ENCODE results near the gene DNAJA1.
"Not testable (repeated sequence)": the region's sequence is repeated elsewhere in the genome, so short reads cannot be mapped to it uniquely, and the experiment has no call there.

Gene DNAJA1

DNA sequence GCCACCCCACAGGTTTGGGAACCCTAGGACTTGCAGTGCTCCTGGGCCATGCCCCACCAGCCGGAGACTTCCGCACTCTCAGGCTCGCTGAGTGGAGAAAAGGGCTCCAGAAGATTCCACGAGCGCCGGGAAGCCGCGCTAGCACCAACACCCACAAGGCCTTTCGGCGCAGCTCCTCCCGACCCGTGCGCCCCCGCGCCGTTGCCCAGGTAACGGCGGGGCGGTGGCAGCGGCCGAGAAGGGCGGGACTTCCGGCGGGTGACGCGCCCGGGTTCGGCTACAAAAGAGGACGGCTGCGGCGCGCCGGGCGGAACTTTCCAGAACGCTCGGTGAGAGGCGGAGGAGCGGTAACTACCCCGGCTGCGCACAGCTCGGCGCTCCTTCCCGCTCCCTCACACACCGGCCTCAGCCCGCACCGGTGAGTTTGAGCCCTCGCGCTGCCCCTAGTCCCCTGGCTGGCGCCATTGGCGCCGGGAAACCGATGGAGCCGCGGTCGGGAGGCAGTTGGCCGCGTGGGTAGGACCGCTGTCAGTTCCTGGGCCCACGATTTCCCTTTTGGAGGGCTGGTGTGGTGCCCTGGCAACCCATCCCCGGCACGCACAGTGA, at the start of gene DNAJA1:
Gene DNAJA1 (plus strand): TSS at position 308 of the 606 bp plus-strand sequence. CDS start 1,212 bp downstream, outside the sequence.
- DNase-seq = peak; percentile 93

DNA sequence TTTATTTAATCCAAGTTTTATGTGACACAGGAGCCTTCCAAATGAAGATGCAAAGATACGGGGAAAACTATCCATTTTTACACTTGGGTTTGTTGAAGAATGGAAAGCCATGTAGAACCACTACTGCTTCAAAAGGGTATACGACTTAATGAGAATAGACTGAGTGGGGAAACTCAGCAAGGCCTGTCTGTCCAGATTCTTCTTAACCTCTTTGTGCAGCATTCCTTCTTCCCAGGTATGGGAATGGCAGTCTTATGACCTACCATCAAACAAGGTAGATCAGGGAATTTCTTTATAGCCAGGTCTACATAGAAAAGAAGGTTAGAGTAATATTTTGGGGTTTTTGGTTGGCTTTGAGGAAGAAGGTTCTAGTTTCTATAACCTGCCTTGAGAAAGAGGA, 47.0 kb upstream of the DNAJA1 start:
- no peak for DNase-seq

GRCh38 chr9:32986971-32987370, 38.1 kb upstream of the DNAJA1 start:
- DNase-seq = no peak

- DNase-seq = no peak
Measured at GRCh38 chr9:32989660-32990059, 35.4 kb upstream of the DNAJA1 start.

DNA sequence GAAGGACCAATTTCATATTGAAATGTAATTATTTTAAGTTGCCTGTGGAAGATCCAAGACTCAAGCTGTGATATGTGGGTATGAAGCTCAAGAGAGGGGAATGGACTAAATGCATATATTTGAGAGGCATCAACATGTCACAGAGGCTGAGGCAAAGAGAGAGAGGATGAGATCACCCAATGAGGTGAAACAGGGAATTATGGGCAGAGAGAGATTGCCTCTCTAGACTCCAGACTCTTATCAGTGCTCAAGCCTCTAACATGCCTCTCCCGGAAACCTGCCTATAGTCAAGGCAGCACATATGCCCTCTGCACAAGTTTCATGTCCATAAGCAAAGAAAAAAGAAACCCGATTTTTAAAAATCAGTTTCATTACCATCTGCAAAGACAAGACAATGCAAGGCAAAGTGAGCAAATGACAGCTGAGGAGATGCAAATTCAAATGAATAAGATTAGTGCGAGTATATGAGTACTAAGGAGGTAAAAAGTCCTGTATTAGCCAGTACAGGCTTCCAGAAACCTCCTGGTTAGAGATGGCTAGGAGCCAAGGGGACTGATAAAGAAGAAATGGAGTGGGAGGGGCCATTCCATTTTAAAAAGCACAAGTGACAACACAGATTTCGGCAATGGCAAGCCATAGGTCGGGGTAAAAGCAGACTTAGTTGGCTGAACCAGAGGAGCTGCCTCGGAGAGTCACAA, 33.0 kb upstream of the DNAJA1 start:
- no peak for DNase-seq

DNA sequence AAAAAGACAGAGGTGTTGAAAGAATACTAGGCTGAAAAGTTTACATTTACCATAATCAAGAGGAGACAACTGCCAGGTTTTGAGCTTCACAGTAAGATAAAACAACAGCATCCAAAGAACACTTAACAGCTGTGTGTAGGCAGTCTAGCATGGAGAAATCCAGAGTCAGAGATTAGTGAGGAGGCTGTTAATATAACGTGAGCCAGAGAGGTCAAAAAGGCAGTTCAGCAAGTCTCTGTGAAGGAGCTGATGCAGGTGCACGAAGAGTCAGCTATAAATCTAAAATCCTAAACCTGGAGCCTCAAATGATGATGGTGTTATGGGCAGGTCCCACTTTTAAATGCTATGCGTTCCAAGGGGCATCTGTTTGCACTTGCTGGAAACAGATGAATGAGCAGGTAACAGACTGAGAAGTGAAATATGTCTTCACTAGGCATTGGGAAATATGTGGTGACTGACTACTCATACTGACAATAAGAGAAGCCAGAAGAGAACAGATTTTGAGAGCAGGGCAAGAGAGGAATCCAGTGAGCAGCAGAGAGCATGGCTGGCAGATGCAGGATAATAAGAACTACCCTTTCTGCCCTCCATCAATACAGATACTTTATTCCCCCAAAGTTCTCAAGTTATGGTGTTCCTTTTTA, 32.4 kb upstream of the DNAJA1 start:
- no peak for DNase-seq

DNA sequence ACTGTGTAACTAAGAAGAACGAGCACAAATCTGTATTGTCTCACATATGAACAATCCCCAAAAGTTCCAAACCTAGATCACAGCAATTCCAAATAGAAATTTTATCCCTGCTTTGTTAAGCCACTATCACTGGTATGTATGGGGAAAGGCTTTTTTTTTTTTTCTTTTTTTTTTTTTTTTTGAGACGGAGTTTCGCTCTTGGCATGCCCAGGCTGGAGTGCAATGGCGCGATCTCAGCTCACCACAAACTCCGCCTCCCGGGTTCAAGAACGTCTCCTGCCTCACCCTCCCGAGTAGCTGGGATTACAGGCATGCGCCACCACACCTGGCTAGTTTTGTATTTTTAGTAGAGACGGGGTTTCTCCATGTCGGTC, 24.4 kb upstream of the DNAJA1 start:
- DNase-seq = not testable (repeated sequence)

- not testable (repeated sequence) for DNase-seq
Measured at GRCh38 chr9:33005335-33005734, 19.7 kb upstream of the DNAJA1 start.

DNA sequence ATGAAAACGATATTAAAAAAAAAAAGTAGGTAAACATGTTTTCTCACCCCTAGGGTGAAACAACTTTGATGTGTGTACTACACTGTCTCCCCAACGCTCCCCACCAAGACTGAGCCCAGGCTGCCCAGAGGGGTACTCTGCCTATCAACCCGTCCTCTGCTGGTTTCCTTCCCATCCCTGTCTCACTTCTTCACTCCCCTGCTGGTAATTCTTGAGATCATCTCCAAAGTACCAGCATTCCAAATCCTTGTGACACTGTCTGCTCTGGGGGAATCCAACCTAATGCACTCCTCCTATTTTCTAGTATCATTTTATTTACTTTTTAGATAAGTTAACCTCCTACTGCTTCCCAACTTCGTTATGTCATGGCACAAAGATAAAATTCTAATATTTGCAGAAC, 17.3 kb upstream of the DNAJA1 start:
- no peak for DNase-seq

- DNase-seq = no peak
Measured at GRCh38 chr9:33011831-33012230, 13.2 kb upstream of the DNAJA1 start.

GRCh38 chr9:33012328-33013069, 12.6 kb upstream of the DNAJA1 start:
- no peak for DNase-seq

- no peak for DNase-seq
Measured at GRCh38 chr9:33013962-33014664, 11.0 kb upstream of the DNAJA1 start.

- DNase-seq = no peak
Measured at GRCh38 chr9:33014665-33015014, 10.4 kb upstream of the DNAJA1 start.

DNA sequence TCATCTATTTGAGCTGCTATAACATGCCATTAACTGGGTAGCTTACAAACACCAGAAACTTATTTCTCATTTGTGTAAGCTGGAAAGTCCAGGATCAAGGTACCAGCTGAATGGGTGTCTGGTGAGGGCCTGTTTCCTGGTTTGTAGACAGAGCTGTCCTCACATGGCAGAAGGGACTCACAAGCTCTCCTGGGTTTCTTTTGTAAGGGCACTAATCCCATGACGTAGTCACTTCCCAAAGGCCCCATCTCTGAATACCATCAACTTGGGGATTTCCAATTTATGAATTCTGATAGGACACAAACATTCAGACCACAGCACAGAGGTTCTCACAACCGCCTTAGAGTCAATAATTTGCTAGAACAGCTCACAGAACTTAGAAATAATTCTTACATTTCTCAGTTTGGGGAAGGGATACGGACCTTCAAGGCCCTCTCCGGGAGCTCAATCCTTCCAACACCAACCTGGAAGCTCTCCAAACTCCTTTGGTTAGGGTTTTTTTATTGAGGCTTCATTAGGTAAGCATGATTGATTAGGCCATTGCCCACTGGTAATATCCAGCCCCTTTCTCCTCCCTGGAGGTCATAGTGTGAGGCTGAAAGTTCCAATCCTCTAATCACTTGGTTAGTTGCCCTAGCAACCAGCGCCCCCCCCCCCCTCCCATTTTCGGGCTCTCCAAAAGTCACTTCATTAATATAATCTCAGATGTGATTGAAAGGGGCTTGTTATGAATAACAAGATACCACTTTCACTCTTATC, 7.6 kb upstream of the DNAJA1 start:
- no peak for DNase-seq

DNA sequence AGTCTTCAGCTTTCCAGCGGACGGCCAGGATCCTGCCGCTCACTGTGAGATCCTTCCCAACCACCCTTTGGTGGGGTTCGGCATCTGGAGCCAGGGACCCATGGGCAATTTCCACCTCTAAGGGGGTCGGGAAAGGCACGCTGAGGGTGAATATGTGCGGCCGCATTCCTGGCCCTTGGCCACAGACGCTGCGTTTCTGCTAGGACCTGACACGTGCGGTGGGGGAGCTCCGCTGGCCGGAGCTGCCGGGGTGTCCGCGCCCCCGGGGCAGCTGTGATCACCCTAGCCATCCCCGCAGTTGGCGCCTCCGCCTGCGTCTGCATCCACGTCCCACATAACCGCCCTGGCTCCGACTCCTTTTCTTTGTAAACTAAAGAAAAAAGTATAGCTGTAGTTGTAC, 5.3 kb upstream of the DNAJA1 start:
- DNase-seq = no peak

- no peak for DNase-seq
Measured at GRCh38 chr9:33022303-33022702, 2.8 kb upstream of the DNAJA1 start.

DNA sequence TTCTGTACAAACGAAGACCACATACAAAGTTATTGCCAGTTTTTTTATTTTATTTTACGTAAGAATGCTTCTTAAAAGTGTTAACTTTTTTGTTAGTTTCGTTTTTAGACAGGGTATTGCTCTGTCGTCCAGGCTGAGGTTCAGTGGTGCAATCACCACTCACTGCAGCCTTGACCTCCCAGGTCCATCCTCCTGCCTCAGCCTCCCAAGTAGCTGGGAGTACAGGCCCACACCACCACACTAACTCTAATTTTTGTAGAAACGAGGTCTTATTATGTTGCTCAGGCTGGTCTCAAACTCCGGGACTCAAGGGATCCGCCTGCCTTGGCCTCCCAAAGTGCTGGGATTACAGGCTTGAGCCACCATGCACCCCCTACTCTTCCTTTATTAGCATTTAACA, 2.3 kb upstream of the DNAJA1 start:
- no peak for DNase-seq

DNA sequence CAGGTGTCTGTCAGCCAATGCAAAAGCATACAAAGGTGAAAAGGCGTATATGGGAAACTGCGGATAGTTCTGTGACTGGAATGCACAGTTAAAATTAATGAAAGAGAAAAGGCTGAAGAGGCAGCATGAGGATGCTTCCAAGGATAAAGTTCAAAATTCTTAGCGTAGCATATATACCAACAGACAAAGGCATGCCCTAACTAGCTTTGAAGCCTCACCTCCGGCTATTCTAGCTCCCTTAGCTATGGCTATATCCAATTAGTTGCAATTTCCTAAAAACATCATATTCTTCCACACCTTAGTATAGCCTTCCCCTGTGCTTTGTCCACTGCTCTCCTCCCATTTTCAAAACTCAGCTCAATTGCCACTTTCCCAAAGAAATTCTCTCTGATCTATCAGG, 1.4 kb upstream of the DNAJA1 start:
- no peak for DNase-seq

GRCh38 chr9:33024126-33024965, 727 bp upstream of the DNAJA1 start:
- DNase-seq = no peak

DNA sequence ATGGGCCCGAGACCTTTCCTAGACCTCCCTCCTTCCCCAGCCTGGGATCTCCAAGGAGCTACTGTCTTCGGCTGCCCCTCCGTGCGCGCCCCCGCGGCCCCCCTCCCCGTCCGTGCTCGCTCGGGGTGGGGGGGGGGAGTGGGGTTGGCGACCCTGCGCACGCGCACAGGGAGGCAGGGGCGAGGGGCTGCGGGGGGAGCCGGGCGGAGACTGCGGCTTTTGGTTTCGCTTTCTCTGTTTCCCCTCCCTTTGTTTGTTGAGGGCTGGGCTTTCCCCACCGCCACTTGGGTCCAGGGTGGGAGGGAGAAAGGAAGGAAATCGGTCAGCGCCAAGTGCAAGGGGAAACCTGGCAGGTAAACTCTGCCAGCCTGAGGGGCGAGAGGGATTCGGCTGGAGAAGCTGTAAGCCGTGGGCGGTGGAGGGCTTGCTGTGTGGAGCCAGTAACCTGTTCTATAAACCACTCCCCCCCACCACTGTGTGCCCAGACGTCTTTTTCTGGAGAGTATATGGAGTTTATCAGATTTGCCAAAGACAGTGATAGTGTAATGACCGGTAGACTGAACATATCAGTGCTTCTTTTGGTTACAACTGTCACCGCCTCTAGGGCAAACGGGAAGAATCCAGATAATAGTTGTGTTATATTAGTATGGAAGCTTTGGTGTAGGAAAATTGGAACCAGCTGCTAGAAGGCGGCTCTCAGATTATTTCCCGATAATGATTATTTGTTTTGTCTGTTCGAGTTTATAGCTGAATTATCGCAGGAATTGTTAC, 684 bp downstream of the DNAJA1 start:
- DNase-seq = peak; percentile 81

Measured in CD4-positive, alpha-beta T cell treated with Interleukin-4 for 4 hours (primary cell).